Aorta (tissue), 5 donors: ENCODE results near the gene TSC22D4. TPM values are rescaled to one million over a fixed set of nuclear protein-coding genes. Genes with fewer than 3 reads are reported as not detected.
"Not testable (repeated sequence)": the region's sequence is repeated elsewhere in the genome, so short reads cannot be mapped to it uniquely, and the experiment has no call there.

ENCODE experiments used
- ATAC-seq: fragments of 200-7000 bp; cut with Tn5 transposase; one replicate; pipeline ENCODE4 v1.9.1; 2022; ENCODE audit warnings: moderate library complexity; ENCODE audit not compliant: low FRiP score
- DNase-seq, 2 donors: peaks; one replicate each; pipeline ENCODE4 v3.0.0-alpha.2; 2020
- H3K27ac ChIP-seq, 2 donors: one replicate each; pipeline ENCODE4 v1.5.1; 2013; ENCODE audit warnings: low read length in 2 of 2, mild to moderate bottlenecking in 2 of 2, moderate library complexity in 2 of 2, control low read depth in 1 of 2, inconsistent platforms in 1 of 2, low read depth in 1 of 2
- H3K27me3 ChIP-seq, 2 donors: one replicate each; pipeline ENCODE4 v1.6.1; 2013; ENCODE audit warnings: control low read depth in 1 of 2, low read length in 1 of 2, mild to moderate bottlenecking in 1 of 2, moderate library complexity in 1 of 2; ENCODE audit not compliant: insufficient read depth in 2 of 2, control insufficient read depth in 1 of 2
- H3K36me3 ChIP-seq, 2 donors: one replicate each; pipeline ENCODE4 v1.6.1; 2013; ENCODE audit warnings: control low read depth in 1 of 2, low read length in 1 of 2, mild to moderate bottlenecking in 1 of 2; ENCODE audit not compliant: insufficient read depth in 2 of 2, control insufficient read depth in 1 of 2
- H3K4me1 ChIP-seq, 2 donors: one replicate each; pipeline ENCODE4 v1.6.1; 2013; ENCODE audit warnings: low read length in 2 of 2, control low read depth in 1 of 2, mild to moderate bottlenecking in 1 of 2, moderate library complexity in 1 of 2; ENCODE audit not compliant: insufficient read depth in 2 of 2, control insufficient read depth in 1 of 2
- H3K4me3 ChIP-seq, 2 donors: one replicate each; pipeline ENCODE4 v1.5.1; 2013; ENCODE audit warnings: low read length in 2 of 2, control low read depth in 1 of 2, mild to moderate bottlenecking in 1 of 2
- H3K9me3 ChIP-seq: one replicate; pipeline ENCODE4 v1.6.1; 2013; ENCODE audit warnings: mild to moderate bottlenecking, low read length; ENCODE audit not compliant: control insufficient read depth
- WGBS, 2 donors: extraction: QIAGEN DNeasy Blood & Tissue Kit; methylation state at CpG; one replicate each; pipeline ENCODE4 v1.1.7; 2013; 5-methylcytosine and 5-hydroxymethylcytosine counted together
- intact Hi-C, 2 donors: fragments of 100-400 bp; cut with DNase I; formaldehyde crosslinking; loops; one replicate each; pipeline versions ENCODE4 v1.14.2 to v1.15.0; 2022
- polyA plus RNA-seq, 2 donors: library from polyadenylated mRNA; stranded (reverse); fragments of 200-250 nt; gene quantifications; one replicate each; pipeline ENCODE4 v1.2.3, GENCODE V29; 2013
- total RNA-seq, 2 donors: library from RNA; stranded (reverse); fragmentation: NEBNext Ultra II Directional; extraction: Animal tissue kit (Norgen Biotek cat#: 25700); gene quantifications; one replicate each; pipeline ENCODE4 v1.2.1, GENCODE V29; 2021
- donor health status: healthy with polysubstance abuse.
- donor health status: Bipolar disorder and iron deficiency.
- donor health status: DM: no; HTN: no; CAD: no.
- donor health status: DM: no; HTN: no; CAD: no.
- donor health status: DM: yes; HTN: yes; CAD: no.

Gene TSC22D4
- total and polyA plus RNA-seq, 4 donors = 18.8 to 46.5 (median 33.3) TPM

DNA sequence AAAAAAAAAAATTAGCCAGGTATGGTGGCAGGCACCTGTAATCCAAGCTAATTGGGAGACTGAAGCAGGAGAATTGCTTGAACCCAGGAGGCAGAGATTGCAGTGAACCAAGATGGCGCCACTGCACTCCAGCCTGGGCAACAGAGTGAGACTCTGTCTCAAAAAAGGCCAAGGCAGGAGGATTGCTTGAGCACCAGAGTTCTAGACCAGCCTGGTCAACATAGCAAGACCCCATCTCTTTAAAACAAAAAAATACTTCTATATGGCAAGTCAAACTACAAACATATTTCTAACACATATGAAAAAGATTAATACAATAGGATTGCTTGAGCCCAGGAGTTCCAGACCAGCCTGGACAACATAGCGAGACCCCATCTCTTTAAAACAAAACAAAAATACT lies 21.7 kb upstream of the TSC22D4 start:
- not testable (repeated sequence) for ATAC-seq

DNA sequence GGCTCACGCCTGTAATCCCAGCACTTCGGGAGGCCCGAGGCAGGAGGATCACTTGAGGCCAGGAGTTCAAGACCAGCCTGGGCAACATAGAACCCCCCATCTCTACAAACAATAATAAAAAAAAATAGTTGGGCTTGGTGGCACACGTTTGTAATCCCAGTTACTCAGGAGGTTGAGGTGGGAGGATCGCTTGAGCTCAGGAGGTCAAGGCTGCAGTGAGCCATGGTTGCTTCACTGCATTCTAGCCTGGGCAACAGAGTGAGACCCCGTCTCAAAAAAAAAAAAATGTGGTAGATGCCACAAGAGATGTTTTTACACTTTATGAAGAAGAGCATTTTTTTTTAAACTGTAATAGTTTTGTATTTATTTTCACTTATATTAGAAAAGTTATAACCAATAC lies 17.5 kb upstream of the TSC22D4 start:
- no peaks in the 10 kb centered on the region for H3K27me3 ChIP-seq
- no peaks in the 10 kb centered on the region for H3K9me3 ChIP-seq
- no peaks in the 10 kb centered on the region for H3K4me1 ChIP-seq
- DNase-seq (no peak), ATAC-seq (no peak)
- no peaks in the 10 kb centered on the region for H3K36me3 ChIP-seq
- intact Hi-C loops = no loop called here
- 86 to 87% methylated on average over 6 of the region's 6 CpGs for WGBS, 2 donors
- H3K27ac ChIP-seq = no peak overlapping the region
- H3K4me3 ChIP-seq = no peak overlapping the region

More for the DNA sequence above, 21.7 kb upstream of the TSC22D4 start:
- H3K27me3 ChIP-seq, H3K4me1 ChIP-seq, H3K9me3 ChIP-seq, H3K4me3 ChIP-seq, H3K36me3 ChIP-seq, H3K27ac ChIP-seq, DNase-seq, intact Hi-C loops: not testable (repeated sequence)
- WGBS, 2 donors = 85 to 88% methylated on average over 2 of the region's 2 CpGs

GRCh38 chr7:100493476-100494264 lies 14.7 kb upstream of the TSC22D4 start:
- 38 to 45% methylated on average over 48 to 56 of the region's 56 CpGs for WGBS, 2 donors
- ATAC-seq (peak; percentile 42), DNase-seq (no peak)
- H3K4me1 ChIP-seq = no peaks in the 10 kb centered on the region
- no peaks in the 10 kb centered on the region for H3K36me3 ChIP-seq
- H3K4me3 ChIP-seq = no peak overlapping the region
- H3K9me3 ChIP-seq = no peaks in the 10 kb centered on the region
- H3K27ac ChIP-seq = no peak overlapping the region
- intact Hi-C loops = no loop called here
- no peaks in the 10 kb centered on the region for H3K27me3 ChIP-seq

GRCh38 chr7:100492738-100493475 lies 13.9 kb upstream of the TSC22D4 start:
- DNase-seq = no peak
- no peak overlapping the region for H3K27ac ChIP-seq
- intact Hi-C loops = no loop called here
- WGBS, 2 donors = 84 to 89% methylated on average over 5 of the region's 5 CpGs
- H3K9me3 ChIP-seq = no peaks in the 10 kb centered on the region
- H3K36me3 ChIP-seq = no peaks in the 10 kb centered on the region
- ATAC-seq = no peak
- no peaks in the 10 kb centered on the region for H3K4me1 ChIP-seq
- no peak overlapping the region for H3K4me3 ChIP-seq
- H3K27me3 ChIP-seq = no peaks in the 10 kb centered on the region

DNA sequence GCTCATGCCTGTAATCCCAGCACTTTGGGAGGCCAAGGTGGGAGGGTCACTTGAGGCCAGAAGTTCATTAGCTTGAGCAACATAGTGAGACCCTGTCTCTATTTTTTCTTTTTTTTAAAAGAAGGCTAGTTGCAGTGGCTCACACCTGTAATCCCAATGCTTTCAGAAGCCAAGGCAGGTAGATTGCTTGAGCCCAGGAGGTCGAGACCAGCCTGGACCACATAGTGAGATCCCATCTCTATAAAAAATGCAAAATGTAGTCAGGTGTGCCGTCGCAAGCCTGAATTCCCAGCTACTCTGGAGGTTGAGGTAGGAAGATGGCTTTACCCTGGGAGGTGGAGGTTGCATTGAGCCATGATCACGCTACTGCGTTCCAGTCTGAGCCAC lies 12.2 kb upstream of the TSC22D4 start:
- Histone ChIP-seq H3K9me3 (no peaks in the 10 kb centered on the region), H3K4me1 (no peaks in the 10 kb centered on the region), H3K27ac (no peak overlapping the region), H3K4me3 (no peak overlapping the region), H3K36me3 (no peaks in the 10 kb centered on the region), H3K27me3 (no peaks in the 10 kb centered on the region)
- no peak for ATAC-seq
- no peak for DNase-seq
- 96 to 97% methylated on average over 5 of the region's 5 CpGs for WGBS, 2 donors
- intact Hi-C loops = no loop called here

DNA sequence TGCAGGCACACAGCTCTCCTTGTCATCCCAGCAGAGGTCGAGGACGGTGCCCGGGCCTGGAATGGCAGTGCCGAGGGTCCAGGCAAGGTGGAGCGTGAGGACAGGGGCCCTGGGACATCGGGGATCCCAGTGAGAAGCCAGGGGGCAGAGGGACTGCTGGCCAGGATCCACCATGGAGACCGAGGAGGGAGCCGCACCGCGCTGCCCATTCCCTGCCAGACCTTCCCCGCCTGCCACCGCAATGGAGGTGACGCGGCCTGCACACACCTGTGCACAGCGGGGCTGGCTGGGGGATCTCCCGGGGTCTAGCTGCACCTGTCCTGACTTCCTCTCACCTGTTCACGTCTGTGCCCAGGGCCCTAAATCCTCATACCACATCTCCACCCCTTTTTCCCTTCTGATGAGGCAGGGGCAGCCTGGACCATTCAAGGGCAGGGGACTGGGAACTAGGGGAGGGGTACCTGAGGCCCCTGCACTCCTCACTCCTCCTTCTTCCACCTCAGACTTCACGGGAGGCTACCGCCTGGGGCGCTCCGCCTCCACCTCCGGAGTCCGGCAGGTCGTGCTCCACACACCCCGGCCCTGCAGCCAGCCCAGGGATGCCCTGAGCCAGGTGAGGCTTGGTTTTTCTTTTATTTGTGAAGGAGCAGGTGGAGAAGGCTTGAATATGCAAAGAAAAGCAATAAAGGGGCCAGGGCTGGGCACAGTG lies 11.6 kb upstream of the TSC22D4 start:
- H3K4me3 ChIP-seq = no peak overlapping the region
- intact Hi-C loops = no loop called here
- no peaks in the 10 kb centered on the region for H3K27me3 ChIP-seq
- DNase-seq = peak in 1 of 2 donors; percentile 75
- H3K4me1 ChIP-seq = no peaks in the 10 kb centered on the region
- H3K9me3 ChIP-seq = no peaks in the 10 kb centered on the region
- no peak for ATAC-seq
- no peak overlapping the region for H3K27ac ChIP-seq
- H3K36me3 ChIP-seq = no peaks in the 10 kb centered on the region
- WGBS, 2 donors = 92 to 93% methylated on average over 25 of the region's 25 CpGs

DNA sequence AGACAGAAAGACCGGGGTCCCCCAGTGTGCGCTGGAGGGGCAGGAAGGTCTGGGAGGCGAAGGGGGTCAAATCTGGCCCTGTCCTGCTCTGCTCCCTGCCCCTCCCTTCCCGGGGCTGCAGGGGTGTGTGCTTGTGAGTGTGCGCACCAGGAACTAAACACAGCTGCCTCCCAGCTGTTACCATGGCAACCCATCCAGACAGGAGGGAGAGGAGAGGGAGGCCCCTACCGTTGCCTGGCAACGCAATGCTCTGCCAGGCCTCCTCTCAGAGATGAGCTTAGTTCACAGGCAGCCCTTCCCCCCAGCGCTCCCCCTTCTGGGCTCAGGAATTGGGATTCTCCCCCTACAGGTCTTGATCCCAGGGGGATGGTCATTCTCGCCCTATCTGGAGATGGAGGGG lies 10.8 kb upstream of the TSC22D4 start:
- ATAC-seq = no peak
- H3K36me3 ChIP-seq = no peaks in the 10 kb centered on the region
- intact Hi-C loops = no loop called here
- H3K27ac ChIP-seq = no peak overlapping the region
- no peak for DNase-seq
- WGBS, 2 donors = 50 to 52% methylated on average over 9 of the region's 9 CpGs
- no peaks in the 10 kb centered on the region for H3K27me3 ChIP-seq
- H3K4me1 ChIP-seq = no peaks in the 10 kb centered on the region
- no peak overlapping the region for H3K4me3 ChIP-seq
- no peaks in the 10 kb centered on the region for H3K9me3 ChIP-seq

DNA sequence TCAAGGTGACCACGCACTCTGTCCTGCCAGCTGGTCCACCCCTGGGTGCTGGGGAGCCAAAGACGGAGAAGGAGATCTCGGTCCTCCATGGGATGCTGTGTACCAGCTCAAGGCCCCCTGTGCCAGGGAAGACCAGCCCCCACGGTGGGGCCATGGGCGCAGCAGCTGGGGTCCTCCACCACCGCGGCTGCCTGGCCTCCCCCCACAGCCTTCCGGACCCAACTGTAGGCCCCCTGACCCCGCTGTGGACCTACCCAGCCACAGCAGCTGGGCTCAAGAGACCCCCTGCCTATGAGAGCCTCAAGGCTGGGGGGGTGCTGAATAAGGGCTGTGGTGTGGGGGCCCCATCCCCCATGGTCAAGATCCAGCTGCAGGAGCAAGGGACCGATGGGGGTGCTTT lies 10.1 kb upstream of the TSC22D4 start:
- DNase-seq = no peak
- no peak overlapping the region for H3K4me3 ChIP-seq
- no peaks in the 10 kb centered on the region for H3K27me3 ChIP-seq
- H3K27ac ChIP-seq = no peak overlapping the region
- no peaks in the 10 kb centered on the region for H3K36me3 ChIP-seq
- no peak for ATAC-seq
- WGBS, 2 donors = 79 to 84% methylated on average over 10 of the region's 10 CpGs
- no peaks in the 10 kb centered on the region for H3K4me1 ChIP-seq
- intact Hi-C loops = no loop called here
- H3K9me3 ChIP-seq = no peaks in the 10 kb centered on the region
